GM12872 (cell line): ENCODE measurements around the gene AGGF1.

Experiments
- CTCF ChIP-seq: IDR thresholded peaks from 3 replicates; pipeline ENCODE4 v1.5.1; 2011; ENCODE audit warnings: low read depth, mild to moderate bottlenecking, low read length, moderate library complexity; ENCODE audit not compliant: insufficient read depth

The AGGF1 gene

DNA sequence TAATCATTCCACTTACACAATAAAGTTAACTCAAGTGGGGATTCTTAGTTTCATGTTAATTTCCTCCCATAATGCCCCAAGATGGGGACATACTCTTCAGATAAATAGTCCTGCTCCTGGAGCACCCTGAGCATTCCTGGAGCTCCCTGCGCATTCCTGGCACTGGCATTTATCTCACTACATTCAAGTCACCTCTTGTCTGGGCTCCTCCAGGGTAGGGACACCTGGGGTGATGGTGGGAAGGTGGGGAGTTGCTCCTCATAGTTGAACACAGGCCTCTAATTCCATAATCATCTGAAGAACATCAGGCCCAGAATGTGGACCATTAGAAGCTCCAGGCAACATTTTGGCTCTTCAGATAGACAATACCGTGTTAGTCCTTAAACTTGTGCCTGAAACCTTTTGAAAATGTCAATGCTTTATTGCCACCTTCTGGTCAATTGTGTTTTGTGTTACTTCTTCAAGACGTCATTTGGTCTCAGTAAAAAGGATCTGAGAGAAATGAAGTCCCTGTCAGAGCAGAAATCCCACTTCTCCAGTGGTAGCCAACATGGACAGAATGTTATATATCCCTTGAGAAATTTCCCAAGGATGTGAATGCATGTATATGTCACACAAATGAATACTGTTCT is 14.2 kb upstream of the AGGF1 start:
- peak; percentile 32; the same call in 1 of the 3 replicates for TF ChIP-seq CTCF

DNA sequence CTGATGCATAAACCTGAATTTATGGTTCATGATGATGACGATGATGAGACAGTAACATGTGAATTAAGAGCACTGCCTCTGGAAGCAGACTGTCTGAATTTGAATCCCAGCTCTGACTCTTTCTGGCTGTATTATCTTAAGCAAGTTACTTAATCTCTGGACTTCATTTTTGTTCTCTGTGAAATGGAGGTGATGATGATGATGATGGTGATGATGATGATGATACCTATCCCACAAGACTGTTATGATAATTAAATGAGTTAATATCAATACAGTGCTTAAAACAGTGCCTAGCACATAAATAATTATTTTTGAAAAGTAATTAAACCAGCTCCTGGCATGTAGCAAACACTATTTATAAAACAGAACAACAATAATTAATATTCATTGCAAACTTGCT is 13.2 kb upstream of the AGGF1 start:
- no peak for TF ChIP-seq CTCF

DNA sequence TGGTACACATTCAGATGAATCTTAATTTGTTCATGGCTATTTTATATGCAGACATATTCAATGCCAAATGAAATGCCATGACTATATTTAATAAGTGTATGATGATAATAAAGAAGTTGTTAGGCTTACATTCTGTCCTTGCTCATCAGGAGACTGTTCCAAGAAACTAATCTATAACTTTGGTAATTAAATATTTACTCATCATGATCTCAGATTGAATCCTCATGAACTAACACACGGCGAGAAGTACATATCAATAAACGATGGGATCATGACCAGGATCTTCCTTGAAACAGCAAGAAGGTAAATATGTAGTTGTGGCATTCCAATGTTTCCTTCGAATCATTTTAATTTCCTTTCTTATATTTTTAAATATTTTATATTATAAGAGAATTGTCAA is 12.5 kb upstream of the AGGF1 start:
- TF ChIP-seq CTCF, result no peak

DNA sequence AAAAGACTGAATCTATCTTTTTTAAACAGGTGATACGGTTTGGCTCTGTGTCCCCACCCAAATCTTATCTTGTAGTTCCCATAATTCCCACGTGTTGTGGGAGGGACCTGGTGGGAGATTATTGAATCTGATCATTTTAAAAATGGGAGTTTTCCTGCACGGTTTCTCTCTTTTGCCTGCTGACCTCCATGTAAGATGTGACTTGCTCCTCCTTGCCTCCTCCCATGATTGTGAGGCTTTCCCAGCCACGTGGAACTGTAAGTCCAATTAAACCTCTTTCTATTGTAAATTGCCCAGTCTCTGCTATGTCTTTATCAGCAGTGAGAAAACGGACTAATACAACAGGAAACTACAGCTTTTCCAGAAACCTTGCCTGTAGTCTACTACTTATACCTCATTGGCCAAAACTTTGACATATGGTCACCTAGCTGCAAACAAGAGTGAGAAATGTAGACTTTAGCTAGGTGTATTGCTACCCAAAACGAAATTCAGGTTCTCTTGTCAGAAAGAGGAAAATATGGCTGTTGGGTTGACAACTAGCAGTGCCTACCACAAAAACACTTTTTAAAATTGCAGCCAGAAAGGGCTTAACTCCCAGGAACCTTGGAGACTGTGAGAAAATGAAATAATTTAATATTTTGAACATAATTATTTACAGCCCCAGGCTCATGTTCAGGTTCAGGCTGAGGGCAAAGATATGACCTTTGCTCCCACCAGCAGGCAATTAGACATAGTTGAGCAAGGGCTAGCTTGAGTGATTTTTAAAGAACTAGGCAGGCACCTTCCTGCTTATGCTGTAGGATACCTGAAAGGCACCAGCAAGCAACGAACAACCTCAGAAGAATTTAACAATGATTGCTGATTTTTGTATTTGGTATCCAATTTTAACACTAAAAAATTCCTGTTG is 7.4 kb upstream of the AGGF1 start:
- TF ChIP-seq CTCF, result no peak

GRCh38 chr5:77024490-77024889 is 5.7 kb upstream of the AGGF1 start:
- no peak for TF ChIP-seq CTCF

- TF ChIP-seq CTCF, result no peak
Measured at GRCh38 chr5:77028631-77029375, 1.4 kb upstream of the AGGF1 start.

GRCh38 chr5:77029376-77029885 is 773 bp upstream of the AGGF1 start:
- TF ChIP-seq CTCF, result no peak
